Bronchial epithelial cell (primary cell): ENCODE measurements around the gene LGALS9. TPM values are rescaled to one million over a fixed set of nuclear protein-coding genes. Genes with fewer than 3 reads are reported as not detected.

Experiments
- total RNA-seq: library from RNA; depleted of rRNA; stranded (reverse); fragments of >200 nt; gene quantifications from 2 replicates; pipeline ENCODE4 v1.2.1, GENCODE V29; 2014

The LGALS9 gene
- total RNA-seq, 1 donor from 2014 or later = 1.3 TPM

Other genes starting within 250 kb of the LGALS9 start
- gene KSR1, start 174.7 kb upstream of the LGALS9 start, total RNA-seq = 0.53 and 7.4 TPM in 2 replicates
- under 0.01 TPM in 1 of 2 replicates, not detected in the other for gene NOS2, start 169.3 kb downstream of the LGALS9 start, total RNA-seq